Nephron progenitor cell (in vitro differentiated cells): ENCODE data around the gene NPPA.
A peak's percentile ranks its signal among the peaks of the same experiment; 100 is the strongest.

Experiments used
- DNase-seq: peaks from one replicate; pipeline ENCODE4 v3.0.0; 2021
- H3K27ac Mint-ChIP-seq: 2 replicates; pipeline ENCODE4 v1.8.0; 2021; ENCODE audit warnings: mild to moderate bottlenecking, moderate library complexity, mixed read lengths
- H3K27me3 Mint-ChIP-seq: 2 replicates; pipeline ENCODE4 v1.8.0; 2021; ENCODE audit warnings: mild to moderate bottlenecking, low read depth, mixed read lengths; ENCODE audit not compliant: poor library complexity
- H3K36me3 Mint-ChIP-seq: 2 replicates; pipeline ENCODE4 v1.8.0; 2021; ENCODE audit warnings: low read depth, mixed read lengths
- H3K4me1 Mint-ChIP-seq: 2 replicates; pipeline ENCODE4 v1.8.0; 2021; ENCODE audit warnings: mixed read lengths
- H3K4me3 Mint-ChIP-seq: 2 replicates; pipeline ENCODE4 v1.8.0; 2021; ENCODE audit warnings: mild to moderate bottlenecking, moderate library complexity, mixed read lengths
- H3K9me3 Mint-ChIP-seq: 2 replicates; pipeline ENCODE4 v1.8.0; 2021; ENCODE audit warnings: mild to moderate bottlenecking, moderate library complexity, mixed read lengths
- TF ChIP-seq, protein P1 (sequence below): fragments of 200-600 bp; sonication (generic); IDR thresholded peaks from 2 replicates; pipeline ENCODE4 v1.5.0; 2021; ENCODE audit warnings: antibody characterized with exemption

The NPPA gene

DNA sequence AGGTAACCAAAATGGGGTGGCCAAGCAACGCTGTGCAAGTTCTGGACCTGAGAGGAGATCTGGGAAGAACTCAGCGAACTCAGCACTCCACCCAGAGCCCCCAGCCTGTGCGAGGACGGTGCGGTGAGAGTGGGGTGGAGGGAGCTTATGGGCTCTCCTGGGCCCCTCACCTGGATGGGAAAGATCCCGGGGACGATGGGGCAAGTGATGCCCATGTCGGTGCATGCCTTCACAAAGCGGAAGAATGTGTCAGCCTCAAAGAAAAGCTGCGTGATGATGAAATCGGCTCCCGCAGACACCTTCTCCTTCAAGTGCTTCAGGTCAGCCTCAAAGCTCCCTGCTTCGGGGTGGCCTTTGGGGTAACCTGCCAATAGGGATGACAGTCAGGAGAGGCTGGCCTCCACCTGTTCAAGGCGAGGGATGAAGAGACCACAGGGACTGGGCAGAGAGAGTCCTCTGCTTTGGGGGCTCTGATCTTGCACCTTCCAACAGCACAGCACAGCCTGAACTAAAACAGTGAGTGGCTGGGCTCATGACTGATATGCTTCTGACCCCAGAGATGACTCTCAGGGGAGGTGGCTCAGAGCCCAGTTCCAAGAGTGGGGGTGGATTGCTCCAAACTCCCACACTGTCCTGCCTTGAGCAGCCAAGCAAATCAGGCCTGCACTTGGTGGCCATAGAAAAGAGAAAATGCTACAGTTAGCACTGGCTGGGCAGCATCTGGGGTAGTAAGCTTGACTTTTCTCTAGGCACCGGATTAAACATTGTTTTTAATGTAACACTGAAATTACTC is 51.4 kb downstream of the NPPA start:
- Mint-ChIP-seq H3K4me1 (peaks cover 58% of the 10 kb centered on the region), H3K27me3 (no peaks in the 10 kb centered on the region), H3K36me3 (peaks cover 48% of the 10 kb centered on the region), H3K9me3 (no peaks in the 10 kb centered on the region), H3K4me3 (peak overlapping the region; percentile 50), H3K27ac (peak overlapping the region; percentile 96)
- TF ChIP-seq, protein P1, sequence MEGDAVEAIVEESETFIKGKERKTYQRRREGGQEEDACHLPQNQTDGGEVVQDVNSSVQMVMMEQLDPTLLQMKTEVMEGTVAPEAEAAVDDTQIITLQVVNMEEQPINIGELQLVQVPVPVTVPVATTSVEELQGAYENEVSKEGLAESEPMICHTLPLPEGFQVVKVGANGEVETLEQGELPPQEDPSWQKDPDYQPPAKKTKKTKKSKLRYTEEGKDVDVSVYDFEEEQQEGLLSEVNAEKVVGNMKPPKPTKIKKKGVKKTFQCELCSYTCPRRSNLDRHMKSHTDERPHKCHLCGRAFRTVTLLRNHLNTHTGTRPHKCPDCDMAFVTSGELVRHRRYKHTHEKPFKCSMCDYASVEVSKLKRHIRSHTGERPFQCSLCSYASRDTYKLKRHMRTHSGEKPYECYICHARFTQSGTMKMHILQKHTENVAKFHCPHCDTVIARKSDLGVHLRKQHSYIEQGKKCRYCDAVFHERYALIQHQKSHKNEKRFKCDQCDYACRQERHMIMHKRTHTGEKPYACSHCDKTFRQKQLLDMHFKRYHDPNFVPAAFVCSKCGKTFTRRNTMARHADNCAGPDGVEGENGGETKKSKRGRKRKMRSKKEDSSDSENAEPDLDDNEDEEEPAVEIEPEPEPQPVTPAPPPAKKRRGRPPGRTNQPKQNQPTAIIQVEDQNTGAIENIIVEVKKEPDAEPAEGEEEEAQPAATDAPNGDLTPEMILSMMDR = no peak
- peak; percentile 46 for DNase-seq
